GM23248 (cell line): ENCODE measurements around the gene NELFB.

Experiments
- EZH2 ChIP-seq: fragments of 200-600 bp; sonication (generic); IDR thresholded peaks from 2 replicates; pipeline ENCODE4 v1.6.1; 2018; ENCODE audit warnings: antibody characterized with exemption, mild to moderate bottlenecking; ENCODE audit not compliant: insufficient read depth, poor library complexity, severe bottlenecking
- EZH2phosphoT487 ChIP-seq: fragments of 200-600 bp; sonication (generic); IDR thresholded peaks from 2 replicates; pipeline ENCODE4 v1.6.1; 2018; ENCODE audit warnings: antibody characterized with exemption, moderate library complexity, mild to moderate bottlenecking, low read depth; ENCODE audit not compliant: insufficient read depth

DNA sequence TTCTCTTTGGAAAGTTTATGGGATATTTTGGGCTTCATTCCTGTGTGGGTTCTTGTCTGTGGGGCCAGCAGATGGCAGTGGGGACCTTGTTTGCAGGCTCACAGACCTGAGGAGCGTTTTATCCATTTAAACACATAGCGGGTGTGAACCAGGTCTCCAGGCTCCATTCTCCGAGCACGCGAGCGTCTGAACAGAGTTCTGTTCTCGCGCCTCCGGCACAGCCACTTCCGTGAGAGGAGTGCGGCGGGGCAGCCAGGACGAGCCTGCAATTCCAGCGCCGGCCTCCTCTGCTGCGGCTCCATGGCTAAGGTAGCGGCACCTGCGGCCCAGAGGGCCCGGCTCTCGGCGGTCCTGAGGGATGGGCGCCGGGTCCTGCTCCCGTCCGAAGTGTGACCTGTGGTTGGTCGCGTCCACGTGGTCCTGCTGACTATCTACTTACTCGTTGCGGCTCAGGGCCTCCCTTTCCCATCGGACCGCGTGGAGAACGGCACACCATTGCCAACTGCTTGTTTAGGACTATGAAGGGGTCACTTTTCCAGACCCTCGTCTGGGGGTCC, 39.6 kb downstream of the NELFB start:
- TF ChIP-seq EZH2: no peak
- TF ChIP-seq EZH2phosphoT487: no peak
